ENCODE data around the gene TMEM63B.
A peak's percentile ranks its signal among the peaks of the same experiment; 100 is the strongest.
"Not testable (repeated sequence)": the region's sequence is repeated elsewhere in the genome, so short reads cannot be mapped to it uniquely, and the experiment has no call there.

TMEM63B gene

DNA sequence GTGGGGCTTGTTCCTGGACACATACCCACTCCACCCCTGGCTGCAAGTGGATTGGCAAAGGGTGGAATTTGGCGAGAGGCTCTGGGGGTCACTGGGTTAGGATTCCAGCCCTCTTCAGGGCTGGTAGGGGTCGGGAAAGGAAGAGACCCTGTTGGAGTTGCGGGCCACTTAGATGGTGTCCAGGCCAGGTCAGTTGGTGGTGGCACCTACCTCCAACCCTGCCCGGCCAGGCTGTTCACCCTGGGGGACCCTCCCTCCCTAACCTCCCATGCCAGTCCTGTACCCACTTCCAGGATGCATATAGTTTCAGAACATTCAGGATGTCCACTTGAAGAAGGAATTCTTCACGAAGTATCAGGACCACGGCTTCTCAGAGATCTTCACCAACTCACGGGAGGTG is 52.3 kb downstream of the TMEM63B start:
- Mint-ChIP-seq H3K4me3 (no peak overlapping the region), H3K4me1 (peaks cover 19% of the 10 kb centered on the region), H3K27ac (no peak overlapping the region), H3K27me3 (no peaks in the 10 kb centered on the region), H3K9me3 (no peaks in the 10 kb centered on the region)
- DNase-seq = no peak
- ATAC-seq = no peak

DNA sequence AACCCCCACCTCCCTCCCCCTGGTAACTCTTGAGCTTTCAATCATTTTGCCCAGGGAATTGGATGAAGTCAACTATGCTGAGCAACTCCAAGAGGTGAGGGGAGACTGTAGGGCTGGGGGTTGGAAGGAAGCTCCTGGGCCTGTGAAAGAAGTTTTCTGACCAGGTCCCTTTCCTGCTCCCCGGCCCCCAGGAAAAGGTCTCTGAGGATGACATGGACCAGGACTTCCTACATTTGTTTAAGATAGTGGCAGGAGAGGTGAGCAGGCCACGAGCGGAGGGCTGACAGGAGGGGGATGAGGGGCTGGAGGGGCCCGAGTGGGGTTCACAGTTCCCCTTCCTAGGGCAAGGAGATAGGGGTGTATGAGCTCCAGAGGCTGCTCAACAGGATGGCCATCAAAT is 53.1 kb downstream of the TMEM63B start:
- no peak for ATAC-seq
- no peak overlapping the region for H3K27ac Mint-ChIP-seq
- H3K4me3 Mint-ChIP-seq = no peak overlapping the region

DNA sequence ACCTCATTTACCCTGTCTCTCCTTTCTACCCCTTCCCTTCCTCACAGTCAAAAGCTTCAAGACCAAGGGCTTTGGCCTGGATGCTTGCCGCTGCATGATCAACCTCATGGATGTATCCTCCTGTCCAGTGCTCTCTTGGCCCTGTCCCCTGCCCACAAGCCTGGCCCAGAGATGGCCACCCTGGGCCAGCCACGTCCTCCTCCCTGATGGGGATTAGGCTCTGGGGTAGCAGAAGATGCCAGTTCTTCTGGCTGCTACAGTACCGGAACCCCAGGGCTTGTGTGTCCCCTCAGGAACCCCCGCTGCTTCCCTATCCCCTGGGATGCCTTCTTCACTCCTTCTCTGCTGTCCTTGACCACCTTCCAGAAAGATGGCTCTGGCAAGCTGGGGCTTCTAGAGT is 53.5 kb downstream of the TMEM63B start:
- H3K27me3 Mint-ChIP-seq = no peaks in the 10 kb centered on the region
- no peak overlapping the region for H3K4me3 Mint-ChIP-seq
- no peak for DNase-seq
- no peak overlapping the region for H3K27ac Mint-ChIP-seq
- H3K9me3 Mint-ChIP-seq = no peaks in the 10 kb centered on the region
- peaks cover 28% of the 10 kb centered on the region for H3K4me1 Mint-ChIP-seq
- no peak for ATAC-seq

More for the DNA sequence above, 53.1 kb downstream of the TMEM63B start:
- DNase-seq = no peak
- H3K27me3 Mint-ChIP-seq = no peaks in the 10 kb centered on the region
- peaks cover 23% of the 10 kb centered on the region for H3K4me1 Mint-ChIP-seq
- H3K9me3 Mint-ChIP-seq = no peaks in the 10 kb centered on the region

DNA sequence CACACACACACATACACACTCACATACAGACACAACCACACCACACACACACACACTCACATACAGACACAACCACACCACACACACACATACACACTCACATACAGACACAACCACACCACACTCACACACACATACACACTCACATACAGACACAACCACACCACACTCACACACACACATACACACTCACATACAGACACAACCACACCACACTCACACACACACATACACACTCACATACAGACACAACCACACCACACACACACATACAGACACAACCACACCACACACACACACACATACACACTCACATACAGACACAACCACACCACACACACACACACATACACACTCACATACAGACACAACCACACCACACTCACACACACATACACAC is 54.4 kb downstream of the TMEM63B start:
- H3K4me3 Mint-ChIP-seq, ATAC-seq, H3K27ac Mint-ChIP-seq, H3K27me3 Mint-ChIP-seq, H3K9me3 Mint-ChIP-seq, DNase-seq: not testable (repeated sequence)
- peaks cover 28% of the 10 kb centered on the region for H3K4me1 Mint-ChIP-seq

DNA sequence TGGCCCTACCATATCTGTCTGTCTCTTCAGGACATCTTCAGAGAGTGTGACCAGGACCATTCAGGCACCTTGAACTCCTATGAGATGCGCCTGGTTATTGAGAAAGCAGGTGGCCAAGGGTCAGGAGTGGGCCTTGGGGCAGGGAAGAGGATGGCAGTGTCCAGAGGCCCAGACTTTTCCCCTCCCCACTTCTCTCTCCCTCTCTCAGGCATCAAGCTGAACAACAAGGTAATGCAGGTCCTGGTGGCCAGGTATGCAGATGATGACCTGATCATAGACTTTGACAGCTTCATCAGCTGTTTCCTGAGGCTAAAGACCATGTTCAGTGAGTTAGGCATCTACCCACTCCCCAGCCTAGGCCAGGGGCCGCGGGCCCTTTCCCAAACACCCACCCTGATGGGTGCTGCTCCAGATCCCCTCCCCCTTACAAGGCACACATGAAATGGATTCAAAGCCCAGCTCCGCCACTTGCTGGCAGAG is 55.6 kb downstream of the TMEM63B start:
- H3K9me3 Mint-ChIP-seq = no peaks in the 10 kb centered on the region
- no peak overlapping the region for H3K4me3 Mint-ChIP-seq
- DNase-seq = no peak
- H3K27ac Mint-ChIP-seq = no peak overlapping the region
- peaks cover 16% of the 10 kb centered on the region for H3K4me1 Mint-ChIP-seq
- H3K27me3 Mint-ChIP-seq = no peaks in the 10 kb centered on the region
- no peak for ATAC-seq

DNA sequence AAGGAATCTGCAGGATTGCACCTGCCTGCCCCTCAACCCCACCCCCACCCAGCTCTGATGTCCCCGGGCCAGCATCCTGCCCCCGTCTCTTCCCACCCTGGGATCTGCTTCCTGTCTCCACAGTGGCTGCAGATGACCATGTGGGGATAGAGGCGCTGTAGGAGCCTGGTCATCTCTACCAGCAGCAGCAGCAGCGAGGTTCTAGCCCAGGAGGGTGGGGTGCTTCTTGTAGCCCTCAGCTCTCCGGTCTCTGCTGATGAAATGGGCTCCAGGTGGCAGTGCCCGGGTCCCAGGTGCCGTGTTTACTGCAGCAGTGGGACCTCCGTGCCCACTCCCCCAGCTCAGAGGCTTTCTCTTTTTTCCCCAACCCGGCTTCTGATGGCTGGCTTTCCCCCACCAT is 56.4 kb downstream of the TMEM63B start:
- Mint-ChIP-seq H3K4me3 (no peak overlapping the region), H3K27ac (peak overlapping the region in 1 of 2 donors; percentile 33), H3K27me3 (no peaks in the 10 kb centered on the region), H3K9me3 (no peaks in the 10 kb centered on the region), H3K4me1 (peaks cover 16% of the 10 kb centered on the region)
- no peak for ATAC-seq
- no peak for DNase-seq

DNA sequence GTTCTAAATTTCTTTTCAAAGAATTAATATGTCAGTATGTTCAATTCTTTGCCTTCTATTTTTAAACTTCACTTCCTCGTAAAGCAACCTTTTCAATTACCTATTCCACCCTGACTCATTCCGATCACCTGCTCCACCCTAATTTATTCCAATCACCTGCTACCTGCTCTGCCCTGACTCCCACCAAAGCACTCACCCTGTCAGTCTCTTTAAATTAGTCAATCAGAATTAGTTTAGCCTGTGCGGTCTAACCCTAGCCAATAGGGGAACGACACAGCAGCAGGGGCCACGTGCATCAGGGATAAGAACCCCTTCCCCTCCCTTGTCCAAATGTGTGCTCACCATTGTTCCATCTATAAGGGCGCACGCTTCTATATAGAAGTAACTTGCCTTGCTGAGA is 58.0 kb downstream of the TMEM63B start:
- peaks cover 22% of the 10 kb centered on the region for H3K4me1 Mint-ChIP-seq
- ATAC-seq, H3K27ac Mint-ChIP-seq, DNase-seq, H3K9me3 Mint-ChIP-seq, H3K4me3 Mint-ChIP-seq, H3K27me3 Mint-ChIP-seq: not testable (repeated sequence)

DNA sequence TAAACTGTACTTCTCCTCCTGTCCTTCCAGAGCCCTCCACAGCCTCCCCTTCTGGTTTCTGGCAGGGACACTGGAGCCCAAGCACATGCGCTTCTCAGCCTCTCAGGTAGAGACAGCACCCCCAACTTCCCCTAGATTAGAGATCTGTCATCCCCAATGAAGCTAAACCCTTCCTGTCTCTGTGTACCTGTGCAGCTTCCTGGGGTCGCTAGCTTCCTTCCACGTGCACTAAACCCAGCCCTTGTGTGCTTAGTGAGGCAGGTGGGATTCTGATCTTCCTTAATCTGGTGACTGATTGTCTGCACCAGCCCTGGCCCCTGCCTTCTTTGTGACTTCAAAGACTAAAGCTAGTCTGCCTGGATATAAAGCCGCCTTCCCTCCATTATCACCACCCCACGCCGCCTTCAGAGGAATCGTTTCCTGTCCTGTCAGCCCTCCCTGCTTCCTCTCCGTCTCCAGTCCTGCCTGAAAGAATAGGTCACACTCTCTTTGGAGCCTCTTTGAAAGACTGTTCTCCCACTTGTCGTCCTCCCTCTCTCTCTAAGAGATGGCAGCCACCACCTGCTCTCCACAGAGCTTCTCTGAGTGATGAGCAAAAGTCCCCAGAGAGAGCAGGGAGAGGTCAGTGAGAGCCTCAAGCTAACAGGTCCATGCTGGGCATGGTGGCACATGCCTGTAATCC is 58.7 kb downstream of the TMEM63B start:
- H3K27ac Mint-ChIP-seq = peak overlapping the region in 1 of 2 donors; percentile 84
- DNase-seq = no peak
- no peaks in the 10 kb centered on the region for H3K27me3 Mint-ChIP-seq
- H3K9me3 Mint-ChIP-seq = no peaks in the 10 kb centered on the region
- peak overlapping the region; percentile 6 to 29 for H3K4me3 Mint-ChIP-seq
- ATAC-seq = peak; percentile 38
- H3K4me1 Mint-ChIP-seq = peaks cover 22% of the 10 kb centered on the region

DNA sequence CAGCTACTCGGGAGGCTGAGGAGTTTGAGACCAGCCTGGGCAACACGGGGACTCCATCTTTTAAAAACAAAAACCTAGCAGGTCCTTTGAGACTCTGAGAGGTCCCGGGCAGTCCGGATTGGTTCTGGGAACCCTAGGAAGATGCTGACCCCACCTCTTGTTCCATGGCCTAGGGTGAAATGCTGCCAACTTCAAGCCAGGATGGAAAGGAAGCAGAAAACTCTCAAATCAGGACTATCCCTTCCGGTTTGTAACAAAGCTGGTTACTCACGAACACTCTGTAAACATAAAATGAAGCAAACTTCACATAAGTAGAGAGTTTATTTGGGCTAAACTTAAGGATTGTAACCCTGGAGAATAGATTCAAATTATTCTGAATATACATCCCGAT is 59.3 kb downstream of the TMEM63B start:
- Mint-ChIP-seq H3K4me1 (peaks cover 22% of the 10 kb centered on the region), H3K9me3 (no peaks in the 10 kb centered on the region), H3K4me3 (no peak overlapping the region), H3K27me3 (no peaks in the 10 kb centered on the region), H3K27ac (no peak overlapping the region)
- DNase-seq (no peak), ATAC-seq (no peak)

DNA sequence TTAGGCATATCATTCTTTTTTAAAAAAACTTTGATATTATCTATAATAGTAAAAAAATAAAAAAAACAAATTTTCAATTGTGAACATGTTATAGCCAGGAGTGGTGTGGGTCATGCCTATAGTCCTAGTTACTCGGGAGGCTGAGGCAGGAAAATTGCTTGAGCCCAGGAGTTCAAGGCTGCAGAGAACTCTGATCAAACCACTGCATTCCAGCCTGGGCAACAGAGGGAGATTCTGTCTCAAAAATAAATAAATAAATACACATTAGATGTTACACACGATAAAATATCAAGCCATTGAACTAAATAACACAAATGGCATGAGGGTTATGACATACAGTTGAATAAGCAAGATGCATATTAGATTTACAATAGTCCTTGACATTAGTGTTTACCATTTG is 61.5 kb downstream of the TMEM63B start:
- Mint-ChIP-seq H3K4me3 (no peak overlapping the region), H3K9me3 (no peaks in the 10 kb centered on the region), H3K27ac (no peak overlapping the region), H3K4me1 (peaks cover 29% of the 10 kb centered on the region), H3K27me3 (peaks cover 16% of the 10 kb centered on the region)
- no peak for ATAC-seq
- no peak for DNase-seq

DNA sequence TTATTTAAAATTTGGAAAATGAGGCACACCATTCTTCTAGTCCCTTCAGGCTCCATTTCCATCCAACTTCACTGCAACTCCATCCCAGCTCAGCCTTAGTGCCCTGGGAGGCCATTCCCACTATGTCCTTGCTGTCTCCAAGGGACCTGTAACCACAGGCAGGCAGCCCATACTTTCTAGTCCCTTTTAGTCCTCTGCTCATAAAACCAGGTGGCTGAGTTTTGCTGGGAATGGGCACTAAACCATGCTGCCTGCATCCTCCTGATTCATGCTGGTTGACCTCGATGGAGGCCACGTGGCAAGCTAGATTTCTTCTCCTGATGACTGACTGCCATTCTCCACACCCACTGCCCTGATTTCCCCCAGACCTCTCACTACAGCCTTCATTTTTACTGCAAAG is 61.9 kb downstream of the TMEM63B start:
- no peaks in the 10 kb centered on the region for H3K9me3 Mint-ChIP-seq
- no peak overlapping the region for H3K4me3 Mint-ChIP-seq
- peaks cover 17% of the 10 kb centered on the region for H3K27me3 Mint-ChIP-seq
- H3K27ac Mint-ChIP-seq = no peak overlapping the region
- DNase-seq (no peak), ATAC-seq (no peak)
- H3K4me1 Mint-ChIP-seq = peaks cover 29% of the 10 kb centered on the region

DNA sequence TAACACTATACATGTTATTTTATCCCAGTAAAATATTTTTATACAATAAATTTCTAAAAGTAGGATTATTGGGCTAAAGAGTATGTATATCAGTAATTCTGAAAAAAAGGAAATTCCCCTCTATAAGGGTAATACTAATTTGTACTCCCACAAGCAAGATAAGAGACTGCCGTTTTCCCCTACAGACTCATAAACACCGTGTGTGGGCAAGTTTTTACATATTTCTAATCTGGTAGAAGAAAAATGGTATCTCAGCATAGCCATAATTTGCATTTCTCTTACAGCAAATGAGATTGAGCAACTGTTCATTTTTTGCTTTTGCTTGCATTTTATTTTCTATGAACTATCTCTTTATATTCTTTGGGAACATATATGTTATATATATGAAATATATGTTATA is 63.4 kb downstream of the TMEM63B start:
- DNase-seq = no peak
- Mint-ChIP-seq H3K4me3 (no peak overlapping the region), H3K27me3 (peaks cover 23% of the 10 kb centered on the region), H3K9me3 (no peaks in the 10 kb centered on the region), H3K4me1 (peaks cover 22% of the 10 kb centered on the region), H3K27ac (no peak overlapping the region)
- peak; percentile 88 for ATAC-seq

DNA sequence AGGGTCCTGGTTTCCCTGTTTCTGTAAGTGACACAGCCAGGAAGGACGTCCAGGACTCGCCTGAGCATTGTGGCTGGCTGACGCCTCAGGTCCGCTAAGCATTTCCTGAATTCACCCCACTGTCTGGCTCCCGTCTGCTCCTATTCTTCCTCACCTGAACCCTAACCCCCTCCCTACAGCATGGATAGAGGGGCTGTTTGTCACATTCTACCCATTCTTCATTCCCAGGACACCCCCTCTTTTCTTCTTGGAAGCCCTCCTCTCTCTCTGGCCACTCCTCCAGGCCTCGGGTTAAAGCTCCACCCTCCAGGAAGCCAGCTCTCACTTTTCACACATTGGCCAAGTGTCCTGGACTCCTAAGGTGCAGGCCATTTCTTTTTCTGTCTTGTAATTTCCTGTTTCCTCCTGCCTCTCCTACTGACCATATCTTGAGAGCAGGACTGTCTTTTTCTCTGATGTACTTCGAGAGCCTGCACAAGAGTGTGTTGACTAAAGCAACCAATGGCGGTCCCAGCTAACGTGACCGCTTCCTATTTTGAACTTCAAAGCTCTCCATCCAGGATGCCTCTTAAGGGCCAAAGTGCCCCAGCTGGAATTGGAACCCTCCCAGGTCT is 65.2 kb downstream of the TMEM63B start:
- H3K27ac Mint-ChIP-seq = peak overlapping the region in 1 of 2 donors; percentile 78
- H3K4me1 Mint-ChIP-seq = peaks cover 14% of the 10 kb centered on the region
- ATAC-seq (no peak), DNase-seq (no peak)
- peaks cover 23% of the 10 kb centered on the region for H3K27me3 Mint-ChIP-seq
- no peaks in the 10 kb centered on the region for H3K9me3 Mint-ChIP-seq
- H3K4me3 Mint-ChIP-seq = peak overlapping the region in 1 of 2 donors; percentile 1

DNA sequence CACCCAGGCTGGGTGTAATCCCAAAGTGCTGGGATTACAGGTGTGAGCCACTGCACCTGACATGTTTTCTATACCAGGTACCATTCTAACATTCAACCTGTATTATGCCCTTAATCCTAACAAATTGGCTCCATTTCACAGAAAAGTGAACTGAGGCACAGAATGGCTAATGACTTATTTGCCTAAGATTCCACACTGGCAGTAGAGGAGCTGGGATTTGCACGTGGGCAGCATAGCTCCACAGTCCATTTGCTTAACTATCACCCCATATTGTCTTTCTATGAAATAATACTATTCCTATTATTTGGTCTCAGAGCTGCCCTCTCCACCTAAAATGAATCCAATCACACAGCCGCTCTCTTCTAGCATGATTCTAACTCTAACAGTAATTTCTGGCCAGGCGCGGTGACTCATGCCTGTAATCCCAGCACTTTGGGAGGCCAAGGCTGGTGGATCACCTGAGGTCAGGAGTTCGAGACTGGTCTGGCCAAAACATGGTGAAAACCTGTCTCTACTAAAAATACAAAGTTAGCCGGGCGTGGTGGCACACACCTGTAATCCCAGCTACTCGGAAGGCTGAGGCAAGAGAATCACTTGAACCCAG is 66.1 kb downstream of the TMEM63B start:
- ATAC-seq = no peak

DNA sequence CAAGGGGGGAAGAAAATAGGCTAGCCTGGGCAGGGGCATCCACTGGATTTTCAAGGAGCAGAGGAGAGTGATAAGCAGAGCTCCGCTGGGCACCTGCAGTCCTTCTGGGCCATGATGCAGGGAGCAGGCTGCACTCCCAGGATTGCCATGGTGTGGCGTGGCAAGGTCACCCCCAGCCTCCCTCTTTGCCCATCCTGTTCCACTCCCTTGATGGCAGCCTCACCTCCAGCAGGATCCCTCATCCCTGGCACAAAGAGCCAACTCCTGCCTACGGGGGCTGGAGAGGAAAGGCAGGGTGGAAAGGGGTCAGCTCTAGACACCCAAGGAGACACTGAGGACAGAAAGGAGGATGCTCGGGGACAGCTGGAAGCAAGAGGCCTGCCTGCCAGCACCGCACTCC is 67.0 kb downstream of the TMEM63B start:
- Mint-ChIP-seq H3K27me3 (peaks cover 23% of the 10 kb centered on the region), H3K4me1 (peaks cover 12% of the 10 kb centered on the region), H3K27ac (peak overlapping the region in 1 of 2 donors; percentile 3), H3K9me3 (no peaks in the 10 kb centered on the region), H3K4me3 (no peak overlapping the region)
- ATAC-seq (no peak), DNase-seq (no peak)

More for the DNA sequence above, 66.1 kb downstream of the TMEM63B start:
- Mint-ChIP-seq H3K27ac (no peak overlapping the region), H3K9me3 (no peaks in the 10 kb centered on the region), H3K27me3 (peaks cover 23% of the 10 kb centered on the region), H3K4me1 (peaks cover 14% of the 10 kb centered on the region), H3K4me3 (no peak overlapping the region)
- DNase-seq = no peak

DNA sequence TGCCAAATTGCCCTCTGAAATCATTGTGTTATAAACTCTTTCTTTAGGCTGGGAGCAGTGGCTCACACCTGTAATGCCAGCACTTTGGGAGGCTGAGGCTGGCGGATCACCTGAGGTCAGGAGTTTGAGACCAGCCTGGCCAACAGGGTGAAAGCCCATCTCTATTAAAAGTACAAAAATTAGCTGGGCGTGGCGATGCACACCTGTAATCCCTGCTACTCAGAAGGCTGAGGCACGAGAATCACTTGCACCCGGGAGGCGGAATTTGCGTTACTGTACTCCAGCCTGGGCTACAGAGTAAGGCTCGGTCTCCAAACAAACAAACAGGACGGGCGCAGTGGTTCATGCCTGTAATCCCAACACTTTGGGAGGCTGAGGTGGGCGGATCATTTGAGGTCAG is 69.0 kb downstream of the TMEM63B start:
- not testable (repeated sequence) for ATAC-seq, H3K4me1 Mint-ChIP-seq, H3K4me3 Mint-ChIP-seq, H3K27ac Mint-ChIP-seq, DNase-seq, H3K9me3 Mint-ChIP-seq
- H3K27me3 Mint-ChIP-seq = peaks cover 33% of the 10 kb centered on the region
